KOPT-K1 (cell line): ENCODE results near the gene UBE2D2.

ENCODE experiments used
- H3K27ac ChIP-seq: fragments of 200-600 bp; sonication (generic); 2 replicates; pipeline ENCODE4 v1.5.1; 2016; ENCODE audit warnings: antibody characterized with exemption, mild to moderate bottlenecking, low read depth, low read length; ENCODE audit not compliant: poor library complexity, severe bottlenecking
- H3K36me3 ChIP-seq: fragments of 200-600 bp; sonication (generic); 2 replicates; pipeline ENCODE4 v1.5.1; 2017; ENCODE audit warnings: antibody characterized with exemption, mild to moderate bottlenecking, low read length, moderate library complexity; ENCODE audit not compliant: insufficient read depth
- H3K9me3 ChIP-seq: fragments of 200-600 bp; sonication (generic); 2 replicates; pipeline ENCODE4 v1.5.1; 2017; ENCODE audit warnings: antibody characterized with exemption, low read length, mild to moderate bottlenecking; ENCODE audit not compliant: insufficient read depth, poor library complexity, severe bottlenecking

Gene UBE2D2

DNA sequence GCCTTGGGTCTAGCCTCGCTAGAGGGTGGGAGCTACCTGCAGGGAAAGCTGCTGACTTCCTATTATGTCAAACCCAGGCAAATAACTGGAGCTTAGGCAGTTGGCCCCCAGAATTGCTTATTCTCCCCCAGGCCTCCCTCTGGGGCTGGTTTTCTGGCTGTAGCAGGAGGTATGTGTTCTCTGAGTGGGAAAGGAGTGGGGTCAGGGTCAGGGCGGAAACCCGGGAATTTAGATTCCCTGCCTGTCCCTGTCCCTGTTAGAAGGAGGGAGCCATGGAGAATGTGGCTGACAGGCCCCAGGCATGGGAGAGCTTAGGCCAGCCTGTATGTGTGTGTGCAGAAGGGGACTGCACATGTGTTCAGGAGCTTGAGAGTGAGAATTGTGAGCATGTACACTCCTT, 73.4 kb downstream of the UBE2D2 start:
- peak overlapping the region; percentile 94 for H3K27ac ChIP-seq
- peaks cover 26% of the 10 kb centered on the region for H3K36me3 ChIP-seq
- H3K9me3 ChIP-seq = no peaks in the 10 kb centered on the region

DNA sequence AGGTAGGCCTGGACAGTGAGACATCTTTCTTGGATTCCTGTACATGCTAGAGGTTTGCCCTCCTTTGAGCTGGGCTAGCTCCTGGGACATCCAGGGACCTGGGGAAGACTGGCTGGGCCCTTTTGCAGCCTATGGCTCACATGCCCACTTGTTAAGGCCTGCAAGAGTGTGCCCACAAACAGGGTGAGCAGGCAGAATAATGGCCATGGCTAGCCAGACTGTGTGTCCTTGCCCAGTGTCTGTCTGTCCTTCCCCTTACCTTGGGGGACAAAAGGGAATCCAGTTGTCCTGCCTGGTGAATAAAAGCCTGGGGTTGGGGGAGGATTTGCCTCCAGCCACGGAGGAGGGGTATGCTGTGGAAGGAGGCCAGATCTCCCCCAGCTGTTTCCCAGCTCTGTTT, 74.1 kb downstream of the UBE2D2 start:
- Histone ChIP-seq H3K27ac (peak overlapping the region; percentile 94), H3K36me3 (peaks cover 20% of the 10 kb centered on the region), H3K9me3 (no peaks in the 10 kb centered on the region)

DNA sequence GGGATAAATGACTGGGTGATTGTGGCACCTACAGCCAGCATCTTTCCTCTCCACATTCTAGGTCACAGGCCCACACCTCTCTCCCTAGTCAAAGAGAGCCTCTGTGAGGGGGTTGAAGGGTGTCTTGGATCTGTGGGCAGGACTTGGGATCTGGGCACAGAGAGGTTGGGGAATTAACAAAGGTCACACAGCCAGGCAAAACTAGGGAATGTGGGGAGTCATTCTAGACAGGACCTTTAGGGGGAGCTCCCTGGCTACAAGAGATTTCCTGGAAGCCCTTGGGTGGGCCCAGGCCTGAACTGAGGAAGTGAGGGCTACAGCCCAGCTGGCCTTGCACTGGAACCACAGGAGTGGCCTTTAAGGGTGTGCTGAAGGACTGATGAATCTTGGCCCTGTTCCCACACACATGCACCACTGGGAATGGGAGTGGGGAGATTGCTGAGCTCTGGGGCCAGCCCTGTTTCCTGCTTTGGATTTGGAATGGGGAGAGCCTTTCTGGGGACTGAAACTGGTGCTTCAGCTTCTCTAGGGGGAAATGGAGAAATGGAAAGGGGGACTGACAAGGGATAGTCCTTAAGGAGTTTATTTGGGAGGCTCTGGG, 74.6 kb downstream of the UBE2D2 start:
- Histone ChIP-seq H3K27ac (peak overlapping the region; percentile 94), H3K36me3 (peaks cover 16% of the 10 kb centered on the region; the same call in 1 of the 2 replicates), H3K9me3 (no peaks in the 10 kb centered on the region)

DNA sequence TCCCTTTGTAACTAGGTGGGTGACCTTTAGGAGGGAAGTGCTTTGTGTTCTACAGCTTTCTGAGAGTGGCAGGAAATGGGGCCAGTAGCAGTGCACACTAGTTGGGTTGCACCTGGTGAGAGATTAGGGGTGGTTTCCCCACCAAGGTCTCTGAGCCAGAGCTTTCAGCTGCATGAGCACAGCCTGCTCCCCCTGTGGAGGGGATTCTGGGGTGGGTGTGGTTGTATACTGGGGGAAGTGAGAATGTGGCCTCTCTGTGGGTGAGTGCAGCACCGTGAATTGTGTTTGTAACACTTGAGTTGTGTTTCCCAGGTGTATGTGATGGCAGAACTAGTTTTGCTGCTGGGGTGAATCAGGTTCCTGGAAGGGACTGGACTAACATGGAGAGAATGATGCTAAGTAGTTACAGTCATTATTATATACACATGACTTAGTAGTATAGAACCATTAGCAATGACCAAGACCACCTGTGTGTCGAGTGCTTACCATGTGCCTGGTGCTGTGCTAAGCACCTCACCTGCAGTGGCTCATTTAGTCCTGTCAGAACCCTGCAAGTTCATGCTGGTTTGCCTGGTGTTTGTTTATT, 75.2 kb downstream of the UBE2D2 start:
- Histone ChIP-seq H3K36me3 (peaks cover 16% of the 10 kb centered on the region; the same call in 1 of the 2 replicates), H3K27ac (peak overlapping the region; percentile 94), H3K9me3 (no peaks in the 10 kb centered on the region)

DNA sequence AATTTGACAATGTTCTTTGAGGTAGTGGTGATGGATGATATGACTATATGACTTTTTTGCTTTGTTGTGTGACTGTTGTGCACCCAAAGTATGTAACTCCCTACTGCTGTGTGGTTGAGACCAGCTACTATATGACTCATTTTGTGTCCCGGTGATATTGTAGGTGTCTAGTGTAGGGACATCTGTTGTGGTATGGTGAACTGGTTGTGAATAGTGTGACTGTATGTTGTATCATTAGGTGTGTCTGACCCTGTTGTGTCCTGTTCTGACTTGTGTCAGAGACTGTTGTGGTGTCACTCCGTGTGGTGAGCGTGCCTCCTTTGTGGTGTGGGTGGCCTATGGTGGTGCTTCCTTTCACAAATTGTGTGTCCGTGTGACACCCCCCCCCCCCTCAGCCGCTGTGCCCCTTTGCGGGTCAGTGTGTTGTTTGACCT, 75.9 kb downstream of the UBE2D2 start:
- Histone ChIP-seq H3K27ac (peak overlapping the region; percentile 94), H3K36me3 (peaks cover 10% of the 10 kb centered on the region; the same call in 1 of the 2 replicates), H3K9me3 (no peaks in the 10 kb centered on the region)

DNA sequence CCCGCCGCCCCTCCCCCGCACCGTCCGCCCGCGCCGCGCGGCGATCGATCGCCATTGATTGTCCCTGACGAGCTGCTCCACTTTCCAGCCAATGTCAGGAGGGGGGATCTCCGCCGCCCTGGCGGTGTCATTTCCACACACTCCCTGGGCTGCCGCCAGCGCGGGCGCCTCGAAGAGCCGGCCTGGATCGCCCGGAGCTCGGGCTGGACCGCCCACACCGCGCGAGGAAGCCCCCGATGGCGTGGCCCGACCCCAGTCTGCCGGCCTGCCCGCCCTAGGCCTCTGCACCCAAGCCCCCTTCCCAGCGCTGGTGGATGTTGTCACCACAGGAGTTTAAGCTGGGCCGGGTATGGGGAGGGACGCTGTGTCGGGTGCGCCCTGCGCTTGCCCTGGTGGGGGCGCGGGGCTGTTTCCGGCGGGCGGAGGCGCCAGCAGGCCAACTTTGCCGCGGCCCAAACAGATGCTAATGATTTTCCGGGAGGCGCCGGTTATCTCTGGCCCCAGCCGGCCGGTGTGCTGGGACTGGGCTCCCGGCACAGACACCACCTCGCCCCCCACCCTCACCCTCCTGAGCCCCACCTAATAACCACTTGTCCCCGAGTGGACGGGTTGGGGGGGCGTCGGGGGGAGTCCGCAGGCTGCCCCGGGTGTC, 76.4 kb downstream of the UBE2D2 start:
- H3K27ac ChIP-seq = no peak overlapping the region

DNA sequence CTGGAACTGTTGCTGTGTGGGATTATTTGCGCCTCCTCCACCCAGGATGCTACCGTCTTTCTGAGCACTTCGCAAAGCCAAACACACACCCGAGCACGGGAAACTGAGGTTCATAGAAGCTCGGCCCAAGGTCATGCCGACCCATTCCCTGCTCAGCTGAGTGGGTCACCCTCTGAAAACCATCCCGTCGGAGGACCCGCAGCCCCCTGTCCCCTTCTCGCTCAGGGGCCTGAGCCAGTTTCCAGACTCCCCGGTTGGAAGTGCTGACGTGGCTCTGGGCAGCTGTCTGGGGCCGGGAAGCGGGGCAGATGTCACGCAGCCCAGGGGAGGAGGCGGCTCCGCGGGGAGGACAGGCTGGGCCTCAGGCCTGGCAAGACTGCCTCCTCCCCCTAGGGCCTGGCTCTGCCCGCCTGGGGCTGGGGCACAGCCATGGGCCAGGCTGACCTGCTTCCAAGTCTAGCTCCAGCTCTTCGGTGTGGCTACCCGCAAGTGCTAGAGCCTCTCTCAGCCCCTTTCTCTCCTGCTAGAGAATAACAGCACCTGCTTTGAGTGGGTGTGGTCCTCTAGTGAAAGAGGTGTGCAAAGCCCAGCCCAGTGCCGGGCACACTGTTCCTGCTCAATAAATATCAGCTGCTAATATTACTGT, 77.1 kb downstream of the UBE2D2 start:
- no peaks in the 10 kb centered on the region for H3K36me3 ChIP-seq
- H3K9me3 ChIP-seq = no peaks in the 10 kb centered on the region
- no peak overlapping the region for H3K27ac ChIP-seq

More for the DNA sequence above, 76.4 kb downstream of the UBE2D2 start:
- Histone ChIP-seq H3K36me3 (0 out of 2 replicates have a peak, but pooled peaks cover 4% of the 10 kb centered on the region), H3K9me3 (no peaks in the 10 kb centered on the region)

DNA sequence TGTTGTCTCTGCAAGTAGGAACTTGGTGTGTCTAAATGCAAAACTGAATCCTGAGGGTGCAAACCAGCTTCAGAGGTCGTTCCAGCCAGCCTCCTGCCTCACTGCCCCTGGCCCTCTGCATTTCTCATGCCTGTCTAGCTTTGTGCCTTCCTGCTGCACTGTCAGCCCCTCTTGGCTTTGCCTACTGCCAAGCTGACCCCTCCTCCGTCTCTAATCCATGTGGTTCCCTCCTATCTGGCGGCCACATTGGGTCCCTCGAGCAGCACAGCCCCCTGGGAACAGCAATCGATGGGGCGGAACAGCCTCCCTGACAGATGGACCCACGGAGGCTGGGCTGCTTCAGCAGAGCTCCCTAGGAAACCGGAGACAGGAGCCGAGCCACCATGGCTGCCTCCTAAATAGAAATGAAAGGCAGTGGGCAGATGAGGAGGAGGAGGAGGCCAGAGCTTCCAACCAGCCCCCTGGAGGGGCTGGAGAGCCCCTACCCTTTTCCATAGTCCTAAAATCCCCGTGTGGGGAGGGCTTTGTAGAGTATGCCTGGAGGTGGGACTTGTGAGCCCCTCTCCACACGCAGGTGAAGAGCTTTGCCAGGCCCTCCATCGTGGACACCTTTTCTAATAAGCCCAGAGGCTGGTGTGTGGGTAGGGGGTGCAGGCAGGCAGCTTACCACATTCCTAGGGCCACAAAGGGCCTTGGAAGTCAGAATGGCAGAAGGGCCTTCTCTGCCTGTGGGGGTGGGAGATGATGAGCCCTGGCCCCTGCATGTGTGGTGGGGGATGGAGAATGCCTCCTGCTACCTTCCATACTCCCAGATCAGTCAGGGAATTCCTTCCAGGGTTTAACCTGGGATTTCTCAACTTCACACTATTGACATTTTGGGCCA, 77.8 kb downstream of the UBE2D2 start:
- H3K27ac ChIP-seq = no peak overlapping the region
- no peaks in the 10 kb centered on the region for H3K36me3 ChIP-seq
- no peaks in the 10 kb centered on the region for H3K9me3 ChIP-seq

DNA sequence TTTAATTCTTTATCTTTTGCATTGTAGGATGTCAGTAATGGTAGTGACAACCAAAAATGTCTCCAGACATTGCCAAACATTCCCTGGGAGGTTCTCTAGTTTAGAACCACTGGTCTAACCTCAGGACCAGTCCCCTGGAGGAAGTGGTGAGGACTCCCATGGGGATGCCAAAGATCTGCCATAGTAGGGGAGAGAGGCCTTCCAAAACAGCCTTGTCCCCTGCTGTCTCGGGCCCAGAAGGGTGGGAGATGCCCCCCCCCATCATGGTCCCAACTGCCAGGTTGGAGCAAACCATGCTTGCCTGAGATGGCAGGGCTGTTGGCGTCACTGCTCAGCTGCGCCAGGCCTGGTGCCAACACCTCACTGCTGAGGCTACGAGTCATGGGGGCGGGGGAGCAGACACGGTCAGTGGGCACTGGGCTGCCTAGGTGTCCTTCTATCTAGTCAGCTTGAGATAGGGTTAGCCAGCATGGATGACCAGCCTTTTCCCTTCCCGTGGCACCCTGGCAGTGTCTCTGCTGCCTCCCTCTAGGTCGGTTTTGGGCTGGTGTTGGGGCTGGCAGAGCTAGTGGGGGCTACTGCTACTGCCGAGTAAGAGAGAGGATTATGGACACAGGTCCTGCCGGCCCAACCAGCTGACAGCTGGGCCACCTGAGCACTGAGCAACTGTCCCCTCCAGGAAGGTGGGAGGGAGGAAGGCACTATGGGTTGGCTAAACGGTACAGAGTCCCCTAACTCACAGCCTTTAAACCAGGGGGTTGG, 78.7 kb downstream of the UBE2D2 start:
- H3K9me3 ChIP-seq = no peaks in the 10 kb centered on the region
- H3K36me3 ChIP-seq = no peaks in the 10 kb centered on the region
- no peak overlapping the region for H3K27ac ChIP-seq

DNA sequence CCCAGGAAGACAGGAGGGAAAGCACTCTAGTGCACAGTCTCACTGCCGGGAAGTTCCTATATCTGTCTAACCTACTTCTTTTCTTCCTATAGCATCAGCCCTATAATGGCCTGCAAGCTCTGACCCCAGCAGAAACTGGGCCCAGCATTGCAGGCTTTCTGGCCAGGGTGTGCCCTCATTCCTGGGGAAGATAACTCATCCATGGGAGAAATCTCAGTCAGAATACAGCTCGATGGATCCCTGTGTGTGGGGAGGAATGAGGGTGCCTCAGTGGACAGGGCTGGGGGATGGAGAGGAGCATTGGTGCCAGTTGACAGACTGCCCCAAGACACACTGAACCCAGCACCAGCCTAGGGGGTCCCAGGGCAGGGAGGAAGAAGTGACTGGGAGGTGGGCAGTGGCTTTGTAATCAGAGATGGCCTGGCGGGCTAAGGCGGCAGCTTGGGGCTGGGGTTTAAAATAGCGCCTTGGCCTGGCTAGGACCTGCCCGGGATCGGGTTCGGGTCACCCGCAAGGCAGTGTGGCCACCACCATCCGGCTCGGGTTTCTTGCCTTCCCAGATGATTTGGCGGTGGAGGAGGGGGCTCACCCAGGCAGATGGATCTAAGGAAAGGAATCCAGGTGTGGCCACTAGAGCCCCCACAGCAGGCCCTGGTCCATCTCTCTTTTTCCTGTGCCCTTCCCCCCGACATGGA, 79.4 kb downstream of the UBE2D2 start:
- H3K27ac ChIP-seq = no peak overlapping the region

DNA sequence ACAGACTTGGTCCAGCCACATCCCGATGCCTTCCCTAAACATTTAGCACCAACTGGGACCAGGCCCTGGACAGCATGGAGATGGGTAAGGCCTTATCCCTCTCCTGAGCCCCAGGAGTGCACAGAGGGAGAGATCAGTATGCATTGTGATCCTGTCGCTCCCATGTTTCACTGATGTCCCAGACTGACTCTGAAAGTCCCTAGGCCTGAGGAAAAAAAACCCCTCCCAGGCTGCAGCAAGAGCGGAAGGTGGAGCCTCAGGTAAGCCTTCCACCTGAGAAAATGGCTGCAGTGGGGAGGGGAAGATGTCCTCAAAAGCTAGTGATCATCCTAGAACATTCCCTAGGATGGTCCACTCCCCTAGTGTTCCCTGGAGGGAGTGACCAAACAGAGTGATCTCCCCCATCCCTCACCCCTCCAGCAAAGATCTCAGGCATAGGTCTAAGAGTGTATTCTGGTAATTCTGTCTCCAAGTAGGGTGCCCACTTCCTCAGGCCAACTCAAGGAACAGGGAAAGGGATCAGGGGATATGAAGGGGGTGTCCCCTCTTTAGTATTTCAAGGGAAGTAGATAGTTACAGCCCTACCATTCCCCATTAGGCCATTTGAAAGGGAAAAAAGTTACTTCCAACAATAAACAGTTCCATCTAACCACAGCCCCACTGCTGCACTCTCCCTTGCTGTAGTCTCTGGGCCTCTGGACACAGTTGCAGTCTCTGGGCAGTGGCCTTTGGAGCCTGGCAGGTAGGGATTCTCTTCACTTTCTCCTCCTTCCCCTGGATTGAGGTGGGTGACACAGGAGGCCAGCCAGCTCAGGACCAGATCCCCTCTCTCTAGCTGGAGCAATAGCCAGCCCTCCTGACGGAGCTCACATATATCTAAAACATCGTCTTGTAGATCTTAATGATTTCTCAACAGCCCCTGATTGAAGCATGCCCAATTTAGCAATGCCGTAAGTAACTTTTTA, 80.3 kb downstream of the UBE2D2 start:
- Histone ChIP-seq H3K27ac (no peak overlapping the region), H3K36me3 (no peaks in the 10 kb centered on the region), H3K9me3 (no peaks in the 10 kb centered on the region)

More for the DNA sequence above, 79.4 kb downstream of the UBE2D2 start:
- no peaks in the 10 kb centered on the region for H3K36me3 ChIP-seq
- H3K9me3 ChIP-seq = no peaks in the 10 kb centered on the region

DNA sequence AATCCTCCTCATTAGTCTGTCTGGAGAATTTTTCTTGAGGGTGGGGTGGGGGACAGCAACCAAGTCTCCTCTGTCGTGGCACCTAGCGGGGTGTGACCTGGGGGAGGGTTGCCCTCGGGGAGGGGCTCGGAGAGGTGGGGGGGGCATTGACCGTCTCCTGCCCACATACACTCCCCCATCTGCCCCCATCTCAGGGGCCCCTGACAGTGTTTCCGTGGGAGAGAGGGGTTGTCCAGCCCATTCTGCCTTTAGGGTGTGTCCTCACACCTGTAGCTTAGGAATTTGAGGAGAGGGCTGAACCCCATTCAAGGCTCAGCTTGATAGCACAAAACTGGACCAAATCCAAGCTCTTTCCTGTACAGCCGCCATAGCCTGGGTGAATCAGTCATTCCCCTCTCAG, 81.1 kb downstream of the UBE2D2 start:
- H3K9me3 ChIP-seq = no peaks in the 10 kb centered on the region
- no peaks in the 10 kb centered on the region for H3K36me3 ChIP-seq
- H3K27ac ChIP-seq = no peak overlapping the region
